ENCODE data around the gene PSMD3. TPM values are rescaled to one million over a fixed set of nuclear protein-coding genes. Genes with fewer than 3 reads are reported as not detected.

PSMD3 gene
- total RNA-seq, 1 donor = 94.8 TPM

- Histone ChIP-seq H3K4me1 (ENCODE audit: insufficient read depth, low read length) (peaks cover 22% of the 10 kb centered on the region), H3K36me3 (ENCODE audit: insufficient read depth, low read length) (peaks cover 11% of the 10 kb centered on the region), H3K4me2 (ENCODE audit: insufficient read depth, low read length) (no peak overlapping the region), H4K20me1 (ENCODE audit: insufficient read depth, low read length) (no peaks in the 10 kb centered on the region), H3K27me3 (ENCODE audit: insufficient read depth, low read length) (no peaks in the 10 kb centered on the region), H3K4me3 (ENCODE audit: insufficient read depth, low read length) (no peak overlapping the region), H3K9me3 (ENCODE audit: low read depth, low read length) (no peaks in the 10 kb centered on the region), H3K79me2 (ENCODE audit: insufficient read depth, low read length) (no peaks in the 10 kb centered on the region), H2AFZ (ENCODE audit: low read length) (no peak overlapping the region), H3K27ac (ENCODE audit: low read depth, low read length) (no peak overlapping the region)
- peak; percentile 23 for DNase-seq (ENCODE audit: insufficient read length, low spot score, missing footprints)
- no peak for TF ChIP-seq CTCF (IDR thresholded peaks at IDR 0.05; ENCODE audit: extremely low read depth, low read depth, low read length)
Measured at GRCh38 chr17:40017422-40018080, 36.9 kb downstream of the PSMD3 start.

- TF ChIP-seq CTCF (IDR thresholded peaks at IDR 0.05; ENCODE audit: extremely low read depth, low read depth, low read length) = no peak
- no peak overlapping the region for H2AFZ ChIP-seq (ENCODE audit: low read length)
- peaks cover 22% of the 10 kb centered on the region for H3K4me1 ChIP-seq (ENCODE audit: insufficient read depth, low read length)
- H3K9me3 ChIP-seq (ENCODE audit: low read depth, low read length) = no peaks in the 10 kb centered on the region
- H3K27ac ChIP-seq (ENCODE audit: low read depth, low read length) = peak overlapping the region; percentile 11
- peak overlapping the region; percentile 24 for H3K4me2 ChIP-seq (ENCODE audit: insufficient read depth, low read length)
- no peak overlapping the region for H3K4me3 ChIP-seq (ENCODE audit: insufficient read depth, low read length)
- H3K79me2 ChIP-seq (ENCODE audit: insufficient read depth, low read length) = no peaks in the 10 kb centered on the region
- H4K20me1 ChIP-seq (ENCODE audit: insufficient read depth, low read length) = no peaks in the 10 kb centered on the region
- H3K36me3 ChIP-seq (ENCODE audit: insufficient read depth, low read length) = peaks cover 11% of the 10 kb centered on the region
- H3K27me3 ChIP-seq (ENCODE audit: insufficient read depth, low read length) = no peaks in the 10 kb centered on the region
- peak; percentile 86 for DNase-seq (ENCODE audit: insufficient read length, low spot score, missing footprints)
Measured at GRCh38 chr17:40018211-40019121, 37.9 kb downstream of the PSMD3 start.

GRCh38 chr17:40019140-40019991, 38.8 kb downstream of the PSMD3 start:
- H3K4me3 ChIP-seq (ENCODE audit: insufficient read depth, low read length) = no peak overlapping the region
- peaks cover 22% of the 10 kb centered on the region for H3K4me1 ChIP-seq (ENCODE audit: insufficient read depth, low read length)
- H3K27ac ChIP-seq (ENCODE audit: low read depth, low read length) = peak overlapping the region; percentile 37
- H4K20me1 ChIP-seq (ENCODE audit: insufficient read depth, low read length) = no peaks in the 10 kb centered on the region
- no peak overlapping the region for H2AFZ ChIP-seq (ENCODE audit: low read length)
- H3K4me2 ChIP-seq (ENCODE audit: insufficient read depth, low read length) = peak overlapping the region; percentile 24
- H3K27me3 ChIP-seq (ENCODE audit: insufficient read depth, low read length) = no peaks in the 10 kb centered on the region
- no peaks in the 10 kb centered on the region for H3K9me3 ChIP-seq (ENCODE audit: low read depth, low read length)
- peaks cover 13% of the 10 kb centered on the region for H3K36me3 ChIP-seq (ENCODE audit: insufficient read depth, low read length)
- DNase-seq (ENCODE audit: insufficient read length, low spot score, missing footprints) = peak; percentile 85
- no peak for TF ChIP-seq CTCF (IDR thresholded peaks at IDR 0.05; ENCODE audit: extremely low read depth, low read depth, low read length)
- H3K79me2 ChIP-seq (ENCODE audit: insufficient read depth, low read length) = no peaks in the 10 kb centered on the region

All from osteoblast (primary cell).